K562 (cell line): ENCODE measurements around the gene TWSG1. TPM values are rescaled to one million over a fixed set of nuclear protein-coding genes. Genes with fewer than 3 reads are reported as not detected.

ENCODE experiments used
- ATAC-seq: fragments of 200-7000 bp; cut with Tn5 transposase; 3 replicates; pipeline ENCODE4 v1.9.1; 2020; ENCODE audit warnings: moderate library complexity
- BruUV-seq: library from RNA; stranded (reverse); fragments of 400-500 nt; replicated peaks from 2 replicates; lab custom pipeline; 2021; lab: Mats Ljungman, UMichigan
- CTCF ChIA-PET: fragments of 300-600 bp; formaldehyde crosslinking; extraction: SDS; loops from one replicate; lab custom pipeline; 2021; ENCODE audit warnings: low intra/inter-chr PET ratio; lab: Yijun Ruan, JAX
- POLR2A ChIA-PET: fragments of 300-600, 350-650 bp; sonication (Branson Sonifier 250); formaldehyde crosslinking; extraction: SDS; loops from one replicate; lab custom pipeline; 2021; ENCODE audit warnings: antibody characterized with exemption, inconsistent platforms; lab: Yijun Ruan, JAX
- DNase-seq, 4 experiments: peaks; one replicate each; pipeline versions ENCODE4 v3.0.0 to v3.0.0-alpha.2; 2011 to 2018; ENCODE audit warnings: low spot score in 3 of 4, mixed read lengths in 3 of 4; ENCODE audit errors: extremely low read depth in 1 of 4
- FAIRE-seq: peaks from 2 replicates; lab custom pipeline; 2011; peaks lifted over from hg19 to GRCh38; lab: Jason Lieb, UNC
- H2AFZ ChIP-seq: 2 replicates; pipeline ENCODE4 v1.6.0; 2011; ENCODE audit warnings: low read depth, low read length, control low read depth, inconsistent platforms
- H3K27ac ChIP-seq: fragments of 200-600 bp; 3 replicates; pipeline ENCODE4 v1.8.0; 2011; ENCODE audit warnings: low read depth, mild to moderate bottlenecking, control low read depth, inconsistent platforms, low read length, moderate library complexity, mixed read lengths; ENCODE audit errors: extremely low read depth
- H3K27me3 ChIP-seq, 2 experiments: fragments of 300-600 bp in 1 of 2; 2 replicates in 1 of 2; 3 replicates in 1 of 2; pipeline versions ENCODE4 v1.6.0 to v1.8.0; 2011; ENCODE audit warnings: inconsistent platforms in 2 of 2, low read length in 2 of 2, mild to moderate bottlenecking in 1 of 2, mixed read lengths in 1 of 2, moderate library complexity in 1 of 2; ENCODE audit not compliant: control insufficient read depth in 2 of 2, insufficient read depth in 2 of 2
- H3K36me3 ChIP-seq: fragments of 300-600 bp; 3 replicates; pipeline ENCODE4 v1.8.0; 2011; ENCODE audit warnings: mild to moderate bottlenecking, low read length, inconsistent platforms; ENCODE audit not compliant: control insufficient read depth, insufficient read depth
- H3K4me1 ChIP-seq, 2 experiments: fragments of 200-600 bp in 1 of 2; replicated peaks in 1 of 2; 2 replicates in 1 of 2; 3 replicates in 1 of 2; pipeline versions ENCODE4 v1.5.1 to v1.8.0; 2011; ENCODE audit warnings: inconsistent platforms in 2 of 2, low read length in 2 of 2, mild to moderate bottlenecking in 1 of 2, mixed read lengths in 1 of 2, moderate library complexity in 1 of 2; ENCODE audit not compliant: control insufficient read depth in 2 of 2, insufficient read depth in 2 of 2
- H3K4me2 ChIP-seq: 2 replicates; pipeline ENCODE4 v1.6.1; 2011; ENCODE audit warnings: low read length, control low read depth, inconsistent platforms, mixed read lengths; ENCODE audit not compliant: insufficient read depth
- H3K4me3 ChIP-seq: fragments of 200-600 bp; sonication (generic), shearing (Covaris generic); 2 replicates; pipeline ENCODE4 v1.5.1; 2016; ENCODE audit warnings: control low read depth, inconsistent platforms
- H3K79me2 ChIP-seq: fragments of 200-600 bp; 3 replicates; pipeline ENCODE4 v1.8.0; 2011; ENCODE audit warnings: low read length, inconsistent platforms; ENCODE audit not compliant: control insufficient read depth, insufficient read depth
- H3K9ac ChIP-seq, 2 experiments: 2 replicates each; pipeline versions ENCODE4 v1.6.0 to v1.6.1; 2011; ENCODE audit warnings: low read depth in 2 of 2, low read length in 2 of 2, control low read depth in 1 of 2, inconsistent platforms in 1 of 2, mild to moderate bottlenecking in 1 of 2, mixed read lengths in 1 of 2; ENCODE audit not compliant: insufficient read depth in 1 of 2
- H3K9me1 ChIP-seq: one replicate; pipeline ENCODE4 v1.6.0; 2011; ENCODE audit warnings: inconsistent platforms, mild to moderate bottlenecking, low read length, moderate library complexity; ENCODE audit not compliant: control insufficient read depth, insufficient read depth
- H3K9me3 ChIP-seq: replicated peaks from 2 replicates; pipeline ENCODE4 v1.5.1; 2011; ENCODE audit warnings: low read depth, low read length, inconsistent platforms; ENCODE audit not compliant: control insufficient read depth, insufficient read depth
- H4K20me1 ChIP-seq: replicated peaks from 2 replicates; pipeline ENCODE4 v1.6.1; 2011; ENCODE audit warnings: low read length, inconsistent platforms, mixed read lengths; ENCODE audit not compliant: control insufficient read depth, insufficient read depth
- RUNX1 ChIP-seq: sonication (generic); IDR thresholded peaks from 2 replicates; pipeline ENCODE4 v1.6.1; 2016; ENCODE audit warnings: antibody characterized with exemption, low read depth
- SMARCA4 ChIP-seq: fragments of 450-650 bp; IDR thresholded peaks from 2 replicates; pipeline ENCODE4 v1.6.1; 2016
- TSC22D4 ChIP-seq: fragments of 450-650 bp; IDR thresholded peaks from 2 replicates; pipeline ENCODE4 v1.6.1; 2016; ENCODE audit warnings: missing genetic modification characterization, missing biosample characterization, control low read depth
- ZFX ChIP-seq: sonication (generic); formaldehyde crosslinking; IDR thresholded peaks from 2 replicates; pipeline ENCODE4 v1.8.0; 2022; ENCODE audit warnings: mild to moderate bottlenecking, missing genetic modification reagents, moderate library complexity
- ZNF384 ChIP-seq: IDR thresholded peaks from 2 replicates; pipeline ENCODE4 v1.6.1; 2012; ENCODE audit warnings: low read depth, low read length, improper control_type of control experiment
- ZNF584 ChIP-seq: fragments of 200-800 bp; sonication (Bioruptor generic); IDR thresholded peaks from 2 replicates; pipeline ENCODE4 v1.6.1; 2016; ENCODE audit warnings: low read depth, mild to moderate bottlenecking, missing genetic modification characterization, missing compliant biosample characterization
- WGBS: fragments of 100-300 bp; shearing (Covaris generic); methylation state at CpG from one replicate; pipeline ENCODE4 v1.1.6; 2016; ENCODE audit warnings: low coverage, mixed read lengths; ENCODE audit not compliant: insufficient coverage; ENCODE audit errors: missing lambda C conversion rate; 5-methylcytosine and 5-hydroxymethylcytosine counted together
- in situ Hi-C: fragments of 300-500 bp; cut with MboI; formaldehyde crosslinking; loops from 4 replicates; pipeline ENCODE4 v1.15.0; 2018; ENCODE audit warnings: inconsistent platforms, mixed read lengths
- intact Hi-C: fragments of 100-400 bp; cut with micrococcal nuclease; formaldehyde crosslinking; loops from 2 replicates; pipeline ENCODE4 v1.14.2; 2022
- polyA plus RNA-seq, 8 experiments: library from polyadenylated mRNA; depleted of rRNA in 4 of 8; stranded (reverse) in 5 of 8; unstranded in 3 of 8; fragments of >200 nt; fragmentation: Nextera tagmentation in 2 of 8; fragmentation: Illumina TruSeq in 1 of 8; extraction: Ambion mirVana in 2 of 8; extraction: Trizol in 1 of 8; gene quantifications; 2 replicates each; pipeline versions ENCODE4 v1.2.1 to v1.2.3, GENCODE V29; 2011 to 2014; ENCODE audit warnings: inconsistent platforms in 1 of 8, missing spikeins in 1 of 8
- total RNA-seq, 7 experiments: library from RNA; depleted of rRNA in 6 of 7; stranded (reverse); fragments of >200 nt in 6 of 7; fragmentation: Illumina TruSeq in 2 of 7; extraction: Trizol in 2 of 7; gene quantifications; 2 replicates each; pipeline versions ENCODE4 v1.2.1 to v1.2.3, GENCODE V29; 2011 to 2021; ENCODE audit warnings: low replicate concordance in 1 of 7
- TF ChIP-seq, protein P1 (sequence below), 2 experiments: IDR thresholded peaks in 1 of 2; conservative IDR thresholded peaks in 1 of 2; 2 replicates each; pipeline ENCODE4 v1.6.1; 2016; ENCODE audit warnings: low read depth in 2 of 2, mild to moderate bottlenecking in 1 of 2, missing compliant biosample characterization in 1 of 2, missing genetic modification characterization in 1 of 2, moderate library complexity in 1 of 2
- TF ChIP-seq, protein P2 (sequence below), 2 experiments: fragments of 450-650 bp; formaldehyde crosslinking in 1 of 2; IDR thresholded peaks; 2 replicates each; pipeline versions ENCODE4 v1.4.0 to v1.6.1; 2014 to 2020; ENCODE audit warnings: mild to moderate bottlenecking in 2 of 2, borderline replicate concordance in 1 of 2, low read depth in 1 of 2

The TWSG1 gene
- total and polyA plus RNA-seq, 9 of the 15 experiments (the other 6 are each of a cell fraction or from before 2014, with no cell fraction given) = 10.4 to 37.2 (median 25.1) TPM

DNA sequence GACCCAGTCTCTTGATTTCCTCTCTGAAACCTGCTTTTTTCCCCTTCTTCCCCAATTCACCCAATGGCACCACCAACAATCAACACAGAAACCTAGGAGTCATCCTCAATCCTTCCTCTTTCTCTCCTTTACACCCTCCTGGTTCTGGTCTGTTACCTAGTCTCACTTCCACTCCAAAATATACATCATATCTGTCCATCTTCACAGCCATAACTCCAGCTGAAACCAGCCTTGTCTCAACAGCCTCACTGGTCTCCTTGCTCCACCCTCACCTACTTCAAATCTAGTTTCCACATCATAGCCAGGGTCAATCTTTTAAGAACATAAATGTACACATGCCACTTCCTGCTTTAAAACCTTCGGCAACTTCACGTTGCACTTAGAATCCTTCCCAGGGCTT lies 11.8 kb upstream of the TWSG1 start:
- H3K79me2 ChIP-seq = no peaks in the 10 kb centered on the region
- ATAC-seq = peak; percentile 53
- no peak for DNase-seq
- no peaks in the 10 kb centered on the region for H3K9me1 ChIP-seq
- no TSS peak for BruUV-seq
- H3K27ac ChIP-seq = no peak overlapping the region
- H3K9me3 ChIP-seq = no peaks in the 10 kb centered on the region
- intact Hi-C loops (no loop called here), in situ Hi-C loops (no loop called here)
- no peaks in the 10 kb centered on the region for H3K27me3 ChIP-seq
- no peaks in the 10 kb centered on the region for H3K36me3 ChIP-seq
- peak overlapping the region; percentile 73 for H2AFZ ChIP-seq
- FAIRE-seq = no peak
- ChIA-PET CTCF (no interaction called here), POLR2A (interaction anchor here (1.3 kb wide), 1 partner anchor 9 kb away, joined by 5 read pairs; no protein-coding TSS in a partner anchor)
- H4K20me1 ChIP-seq = no peaks in the 10 kb centered on the region
- H3K9ac ChIP-seq = no peak overlapping the region
- H3K4me3 ChIP-seq = no peak overlapping the region
- peak overlapping the region; percentile 40 for H3K4me2 ChIP-seq
- WGBS = 11% methylated on average over 2 of the region's 2 CpGs
- H3K4me1 ChIP-seq = peaks cover 0 to 16% of the 10 kb centered on the region in 2 experiments; a peak in 4 of 5 replicates
- TF ChIP-seq ZFX (CRISPR knock-in tag) (no peak), RUNX1 (no peak), ZNF384 (no peak), ZNF584 (CRISPR knock-in tag) (no peak), TSC22D4 (0 out of 2 replicates have a peak, but pooled peaks have one; percentile 17), SMARCA4 (0 out of 2 replicates have a peak, but pooled peaks have one; percentile 28)
- TF ChIP-seq, protein P1, sequence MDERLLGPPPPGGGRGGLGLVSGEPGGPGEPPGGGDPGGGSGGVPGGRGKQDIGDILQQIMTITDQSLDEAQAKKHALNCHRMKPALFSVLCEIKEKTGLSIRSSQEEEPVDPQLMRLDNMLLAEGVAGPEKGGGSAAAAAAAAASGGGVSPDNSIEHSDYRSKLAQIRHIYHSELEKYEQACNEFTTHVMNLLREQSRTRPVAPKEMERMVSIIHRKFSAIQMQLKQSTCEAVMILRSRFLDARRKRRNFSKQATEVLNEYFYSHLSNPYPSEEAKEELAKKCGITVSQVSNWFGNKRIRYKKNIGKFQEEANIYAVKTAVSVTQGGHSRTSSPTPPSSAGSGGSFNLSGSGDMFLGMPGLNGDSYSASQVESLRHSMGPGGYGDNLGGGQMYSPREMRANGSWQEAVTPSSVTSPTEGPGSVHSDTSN (CRISPR knock-in tag; IDR thresholded peaks at IDR 0.05; ENCODE audit: low read depth) = no peak
- TF ChIP-seq, protein P1 (tag; conservative IDR thresholded peaks at IDR 0.05; ENCODE audit: low read depth) = no peak
- TF ChIP-seq, protein P2, sequence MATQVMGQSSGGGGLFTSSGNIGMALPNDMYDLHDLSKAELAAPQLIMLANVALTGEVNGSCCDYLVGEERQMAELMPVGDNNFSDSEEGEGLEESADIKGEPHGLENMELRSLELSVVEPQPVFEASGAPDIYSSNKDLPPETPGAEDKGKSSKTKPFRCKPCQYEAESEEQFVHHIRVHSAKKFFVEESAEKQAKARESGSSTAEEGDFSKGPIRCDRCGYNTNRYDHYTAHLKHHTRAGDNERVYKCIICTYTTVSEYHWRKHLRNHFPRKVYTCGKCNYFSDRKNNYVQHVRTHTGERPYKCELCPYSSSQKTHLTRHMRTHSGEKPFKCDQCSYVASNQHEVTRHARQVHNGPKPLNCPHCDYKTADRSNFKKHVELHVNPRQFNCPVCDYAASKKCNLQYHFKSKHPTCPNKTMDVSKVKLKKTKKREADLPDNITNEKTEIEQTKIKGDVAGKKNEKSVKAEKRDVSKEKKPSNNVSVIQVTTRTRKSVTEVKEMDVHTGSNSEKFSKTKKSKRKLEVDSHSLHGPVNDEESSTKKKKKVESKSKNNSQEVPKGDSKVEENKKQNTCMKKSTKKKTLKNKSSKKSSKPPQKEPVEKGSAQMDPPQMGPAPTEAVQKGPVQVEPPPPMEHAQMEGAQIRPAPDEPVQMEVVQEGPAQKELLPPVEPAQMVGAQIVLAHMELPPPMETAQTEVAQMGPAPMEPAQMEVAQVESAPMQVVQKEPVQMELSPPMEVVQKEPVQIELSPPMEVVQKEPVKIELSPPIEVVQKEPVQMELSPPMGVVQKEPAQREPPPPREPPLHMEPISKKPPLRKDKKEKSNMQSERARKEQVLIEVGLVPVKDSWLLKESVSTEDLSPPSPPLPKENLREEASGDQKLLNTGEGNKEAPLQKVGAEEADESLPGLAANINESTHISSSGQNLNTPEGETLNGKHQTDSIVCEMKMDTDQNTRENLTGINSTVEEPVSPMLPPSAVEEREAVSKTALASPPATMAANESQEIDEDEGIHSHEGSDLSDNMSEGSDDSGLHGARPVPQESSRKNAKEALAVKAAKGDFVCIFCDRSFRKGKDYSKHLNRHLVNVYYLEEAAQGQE (IDR thresholded peaks at IDR 0.05; ENCODE audit: borderline replicate concordance) = peak; percentile 73
- TF ChIP-seq, protein P2 (CRISPR knock-in tag; IDR thresholded peaks at IDR 0.05; ENCODE audit: low read depth) = no peak
